SK-N-SH treated with all-trans-retinoic acid at 6 μM for 48 hours (cell line): ENCODE measurements around the gene MYOD1.

Experiments
- ATAC-seq: fragments of 200-7000 bp; cut with Tn5 transposase; 3 replicates; pipeline ENCODE4 v1.9.1; 2020; ENCODE audit warnings: mild to moderate bottlenecking, moderate library complexity
- ARNTL ChIP-seq: fragments of 450-650 bp; formaldehyde crosslinking; IDR thresholded peaks from 2 replicates; pipeline ENCODE4 v1.5.0; 2020; ENCODE audit warnings: low read depth, mild to moderate bottlenecking, moderate library complexity, borderline replicate concordance
- BACH2 ChIP-seq: fragments of 250-450 bp; sonication (Bioruptor Pico); IDR thresholded peaks from 2 replicates; pipeline ENCODE4 v1.9.0; 2021; ENCODE audit warnings: mild to moderate bottlenecking, borderline replicate concordance
- CREB5 ChIP-seq: fragments of 250-450 bp; sonication (Bioruptor Pico); IDR thresholded peaks from 2 replicates; pipeline ENCODE4 v1.5.1; 2020; ENCODE audit warnings: low read depth, mild to moderate bottlenecking, moderate library complexity
- CSRNP3 ChIP-seq: fragments of 250-450 bp; sonication (Bioruptor Pico); IDR thresholded peaks from 2 replicates; pipeline ENCODE4 v1.5.1; 2021; ENCODE audit warnings: mild to moderate bottlenecking, moderate library complexity
- ESRRG ChIP-seq: fragments of 250-450 bp; sonication (Bioruptor Pico); IDR thresholded peaks from 2 replicates; pipeline ENCODE4 v1.6.1; 2021; ENCODE audit warnings: mild to moderate bottlenecking
- GLIS3 ChIP-seq: fragments of 250-450 bp; sonication (Bioruptor Pico); IDR thresholded peaks from 2 replicates; pipeline ENCODE4 v1.5.0; 2020; ENCODE audit warnings: mild to moderate bottlenecking, moderate library complexity
- ISL1 ChIP-seq: fragments of 250-450 bp; sonication (Bioruptor Pico); IDR thresholded peaks from 2 replicates; pipeline ENCODE4 v2.1.2; 2022; ENCODE audit warnings: mild to moderate bottlenecking, moderate library complexity
- OSR1 ChIP-seq: fragments of 250-450 bp; sonication (Bioruptor Pico); IDR thresholded peaks from 2 replicates; pipeline ENCODE4 v1.8.0; 2022; ENCODE audit warnings: moderate library complexity, mild to moderate bottlenecking, inconsistent platforms
- PPARA ChIP-seq: fragments of 250-450 bp; sonication (Bioruptor Pico); IDR thresholded peaks from 2 replicates; pipeline ENCODE4 v1.5.0; 2020; ENCODE audit warnings: mild to moderate bottlenecking, borderline replicate concordance
- RARB ChIP-seq: fragments of 250-450 bp; sonication (Bioruptor Pico); IDR thresholded peaks from 2 replicates; pipeline ENCODE4 v1.8.0; 2021; ENCODE audit warnings: mild to moderate bottlenecking, moderate library complexity
- TCF4 ChIP-seq: fragments of 250-450 bp; sonication (Bioruptor Pico); IDR thresholded peaks from 2 replicates; pipeline ENCODE4 v1.8.0; 2021; ENCODE audit warnings: mild to moderate bottlenecking, moderate library complexity, borderline replicate concordance
- TOX ChIP-seq: fragments of 250-450 bp; sonication (Bioruptor Pico); IDR thresholded peaks from 2 replicates; pipeline ENCODE4 v1.8.0; 2021; ENCODE audit warnings: mild to moderate bottlenecking, moderate library complexity, borderline replicate concordance
- TSHZ2 ChIP-seq: fragments of 250-450 bp; sonication (Bioruptor Pico); IDR thresholded peaks from 2 replicates; pipeline ENCODE4 v1.5.0; 2020; ENCODE audit warnings: mild to moderate bottlenecking, moderate library complexity
- ZC3H10 ChIP-seq: fragments of 250-450 bp; sonication (Bioruptor Pico); IDR thresholded peaks from 2 replicates; pipeline ENCODE4 v1.5.1; 2021; ENCODE audit warnings: mild to moderate bottlenecking, moderate library complexity
- ZFP3 ChIP-seq: fragments of 250-450 bp; sonication (Bioruptor Pico); IDR thresholded peaks from 2 replicates; pipeline ENCODE4 v1.5.0; 2020; ENCODE audit warnings: mild to moderate bottlenecking, moderate library complexity
- ZFP30 ChIP-seq: fragments of 450-650 bp; formaldehyde crosslinking; IDR thresholded peaks from 2 replicates; pipeline ENCODE4 v1.5.0; 2022; ENCODE audit warnings: mild to moderate bottlenecking, moderate library complexity
- ZNF70 ChIP-seq: fragments of 450-650 bp; formaldehyde crosslinking; IDR thresholded peaks from 2 replicates; pipeline ENCODE4 v1.5.0; 2020; ENCODE audit warnings: mild to moderate bottlenecking, moderate library complexity
- ZNF8 ChIP-seq: fragments of 450-650 bp; formaldehyde crosslinking; IDR thresholded peaks from 2 replicates; pipeline ENCODE4 v1.5.0; 2020; ENCODE audit warnings: mild to moderate bottlenecking, moderate library complexity

Gene MYOD1

GRCh38 chr11:17721242-17721999 is 2.0 kb downstream of the MYOD1 start:
- no peak for TF ChIP-seq RARB
- no peak for TF ChIP-seq ESRRG (CRISPR knock-in tag)
- no peak for TF ChIP-seq CSRNP3 (CRISPR knock-in tag)
- no peak for TF ChIP-seq PPARA (CRISPR knock-in tag)
- TF ChIP-seq ISL1 (CRISPR knock-in tag) = no peak
- TF ChIP-seq ZNF70 (CRISPR knock-in tag) = no peak
- no peak for TF ChIP-seq TOX (CRISPR knock-in tag)

GRCh38 chr11:17722000-17722643 is 2.8 kb downstream of the MYOD1 start:
- TF ChIP-seq ESRRG (CRISPR knock-in tag) (no peak), OSR1 (no peak), ZFP3 (CRISPR knock-in tag) (no peak), ZNF8 (CRISPR knock-in tag) (no peak), CSRNP3 (CRISPR knock-in tag) (no peak), ZFP30 (no peak), BACH2 (no peak), PPARA (CRISPR knock-in tag) (no peak)
- peak; percentile 69 for ATAC-seq

More at GRCh38 chr11:17721242-17721999, 2.0 kb downstream of the MYOD1 start:
- ATAC-seq = peak; percentile 54

- no peak for ATAC-seq
- TF ChIP-seq ARNTL (CRISPR knock-in tag) (no peak), GLIS3 (no peak), RARB (no peak), ZNF70 (CRISPR knock-in tag) (no peak), BACH2 (no peak), CREB5 (no peak), ZFP30 (no peak)
Measured at GRCh38 chr11:17724020-17724908, 4.9 kb downstream of the MYOD1 start.

- TF ChIP-seq ZNF70 (CRISPR knock-in tag) (no peak), TCF4 (CRISPR knock-in tag) (no peak), TSHZ2 (no peak), CREB5 (no peak), TOX (CRISPR knock-in tag) (no peak), ESRRG (CRISPR knock-in tag) (no peak), ISL1 (CRISPR knock-in tag) (no peak), RARB (no peak), CSRNP3 (CRISPR knock-in tag) (no peak), ZC3H10 (CRISPR knock-in tag) (no peak)
- no peak for ATAC-seq
Measured at GRCh38 chr11:17725174-17725573, 5.8 kb downstream of the MYOD1 start.
